Mucosa of descending colon (tissue), 3 donors: ENCODE data around the gene CAPZB. TPM values are rescaled to one million over a fixed set of nuclear protein-coding genes. Genes with fewer than 3 reads are reported as not detected.
"Not testable (repeated sequence)": the region's sequence is repeated elsewhere in the genome, so short reads cannot be mapped to it uniquely, and the experiment has no call there.

Experiments used
- ATAC-seq: fragments of 200-7000 bp; cut with Tn5 transposase; one replicate; pipeline ENCODE4 v1.9.1; 2020; ENCODE audit warnings: mild to moderate bottlenecking, moderate library complexity
- DNase-seq, 3 donors: peaks; one replicate each; pipeline ENCODE4 v3.0.0-alpha.2; 2020
- H3K36me3 ChIP-seq: fragments of 200-600 bp; one replicate; pipeline ENCODE4 v1.8.0; 2021; ENCODE audit warnings: low read depth, mild to moderate bottlenecking
- H3K4me1 ChIP-seq: fragments of 200-600 bp; one replicate; pipeline ENCODE4 v1.8.0; 2021; ENCODE audit warnings: low read depth, mild to moderate bottlenecking
- H3K4me3 ChIP-seq: fragments of 200-600 bp; one replicate; pipeline ENCODE4 v1.8.0; 2021; ENCODE audit warnings: mild to moderate bottlenecking
- H3K9me3 ChIP-seq: fragments of 200-600 bp; one replicate; pipeline ENCODE4 v1.8.0; 2021; ENCODE audit warnings: mild to moderate bottlenecking
- CTCF ChIP-seq: fragments of 200-600 bp; IDR thresholded peaks from one replicate; pipeline ENCODE4 v1.8.0; 2022; ENCODE audit warnings: antibody characterized with exemption, mild to moderate bottlenecking
- intact Hi-C, 2 donors: fragments of 100-400 bp; cut with DNase I in 1 of 2; cut with micrococcal nuclease in 1 of 2; formaldehyde crosslinking; loops; one replicate each; pipeline versions ENCODE4 v1.11.0 to v1.11.1; 2022; cut with DNase I, micrococcal nuclease
- total RNA-seq, 3 donors: library from RNA; stranded (reverse); fragmentation: NEBNext Ultra II Directional in 2 of 3; extraction: Animal tissue kit (Norgen Biotek cat#: 25700) in 2 of 3; gene quantifications; one replicate each; pipeline versions ENCODE4 v1.2.1 to v1.2.4, GENCODE V29; 2021 to 2023
- donor health status: DM: no; HTN: no; CAD: no; lungs with moderate emphysema.
- donor health status: DM: no; HTN: no; CAD: no.
- donor health status: DM: no; HTN: yes; CAD: no.

Gene CAPZB
- total RNA-seq, 3 donors from 2014 or later, result 346 to 393 (median 381) TPM

- peak; percentile 33 for ATAC-seq
Measured at GRCh38 chr1:19505693-19506457, 20.5 kb upstream of the CAPZB start.

GRCh38 chr1:19504796-19505692 lies 19.7 kb upstream of the CAPZB start:
- peak; percentile 84 for ATAC-seq
- no peak overlapping the region for H3K4me3 ChIP-seq
- no peaks in the 10 kb centered on the region for H3K36me3 ChIP-seq
- H3K4me1 ChIP-seq, result peaks cover 11% of the 10 kb centered on the region
- intact Hi-C loops, result no loop called here
- no peak for TF ChIP-seq CTCF
- no peaks in the 10 kb centered on the region for H3K9me3 ChIP-seq
- DNase-seq, result no peak

More at GRCh38 chr1:19505693-19506457, 20.5 kb upstream of the CAPZB start:
- no peak for DNase-seq
- H3K36me3 ChIP-seq, result no peaks in the 10 kb centered on the region
- H3K4me1 ChIP-seq, result peaks cover 11% of the 10 kb centered on the region
- no peaks in the 10 kb centered on the region for H3K9me3 ChIP-seq
- H3K4me3 ChIP-seq, result no peak overlapping the region
- intact Hi-C loops, result no loop called here
- TF ChIP-seq CTCF, result no peak

GRCh38 chr1:19502284-19502683 lies 16.9 kb upstream of the CAPZB start:
- H3K36me3 ChIP-seq, intact Hi-C loops, H3K4me3 ChIP-seq, H3K9me3 ChIP-seq, DNase-seq, ATAC-seq: not testable (repeated sequence)
- peaks cover 11% of the 10 kb centered on the region for H3K4me1 ChIP-seq

- DNase-seq, H3K4me1 ChIP-seq, ATAC-seq, H3K9me3 ChIP-seq, H3K36me3 ChIP-seq, intact Hi-C loops, H3K4me3 ChIP-seq: not testable (repeated sequence)
Measured at GRCh38 chr1:19499887-19500286, 14.5 kb upstream of the CAPZB start.

- DNase-seq, H3K36me3 ChIP-seq, H3K4me1 ChIP-seq, intact Hi-C loops, H3K4me3 ChIP-seq, ATAC-seq, H3K9me3 ChIP-seq: not testable (repeated sequence)
Measured at GRCh38 chr1:19497443-19497842, 12.1 kb upstream of the CAPZB start.

DNA sequence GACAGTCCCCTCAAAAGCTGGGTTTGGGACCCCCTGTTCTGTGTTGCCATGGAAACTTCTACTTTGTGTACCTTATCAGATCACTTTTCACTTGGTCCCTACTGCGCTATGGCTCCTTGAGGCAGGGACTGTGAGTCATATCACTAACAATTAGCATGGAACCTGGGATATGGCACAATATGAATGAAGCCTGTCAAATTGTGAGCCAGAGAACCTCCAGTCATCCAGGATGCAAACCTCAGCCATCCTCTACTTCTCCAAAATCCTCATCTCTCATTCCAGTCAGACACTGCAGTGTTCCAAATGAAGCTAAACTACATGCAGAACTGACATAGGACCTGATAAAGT lies 11.2 kb upstream of the CAPZB start:
- intact Hi-C loops, result no loop called here
- ATAC-seq (no peak), DNase-seq (no peak)
- no peak for TF ChIP-seq CTCF
- no peak overlapping the region for H3K4me3 ChIP-seq
- peaks cover 3% of the 10 kb centered on the region for H3K4me1 ChIP-seq
- H3K36me3 ChIP-seq, result no peaks in the 10 kb centered on the region
- no peaks in the 10 kb centered on the region for H3K9me3 ChIP-seq
